ENCODE data around the gene COPA.

COPA gene

GRCh38 chr1:160277987-160278386, 65.1 kb downstream of the COPA start:
- in situ Hi-C loops (cut with MboI; ENCODE audit: low sequenced_read_pairs) = no loop called here

GRCh38 chr1:160277330-160277729, 65.7 kb downstream of the COPA start:
- in situ Hi-C loops (cut with MboI; ENCODE audit: low sequenced_read_pairs) = no loop called here

GRCh38 chr1:160271025-160271424, 72.0 kb downstream of the COPA start:
- in situ Hi-C loops (cut with MboI; ENCODE audit: low sequenced_read_pairs) = no loop called here

- in situ Hi-C loops (cut with MboI; ENCODE audit: low sequenced_read_pairs) = no loop called here
Measured at GRCh38 chr1:160267284-160267991, 75.6 kb downstream of the COPA start.

GRCh38 chr1:160264795-160265307, 78.2 kb downstream of the COPA start:
- in situ Hi-C loops (cut with MboI; ENCODE audit: low sequenced_read_pairs) = no loop called here

GRCh38 chr1:160261893-160262794, 80.9 kb downstream of the COPA start, which contains the start of gene DCAF8:
Gene DCAF8, minus strand, starts transcription at chr1:160262549. Its CDS starts 18,541 bp downstream, at chr1:160244008.
- in situ Hi-C loops (cut with MboI; ENCODE audit: low sequenced_read_pairs) = no loop called here

- in situ Hi-C loops (cut with MboI; ENCODE audit: low sequenced_read_pairs) = no loop called here
Measured at GRCh38 chr1:160261556-160261892, 81.5 kb downstream of the COPA start.

GRCh38 chr1:160260406-160261382, 82.4 kb downstream of the COPA start:
- in situ Hi-C loops (cut with MboI; ENCODE audit: low sequenced_read_pairs) = no loop called here

- in situ Hi-C loops (cut with MboI; ENCODE audit: low sequenced_read_pairs) = loop anchor here (10.0 kb wide), 1 partner anchor 163 kb away; the partner anchor contains the start of gene IGSF8
Measured at GRCh38 chr1:160258177-160258798, 84.8 kb downstream of the COPA start.

- in situ Hi-C loops (cut with MboI; ENCODE audit: low sequenced_read_pairs) = loop anchor here (10.0 kb wide), 1 partner anchor 163 kb away; the partner anchor contains the start of gene IGSF8
Measured at GRCh38 chr1:160257411-160258015, 85.5 kb downstream of the COPA start.

GRCh38 chr1:160256396-160257046, 86.5 kb downstream of the COPA start:
- in situ Hi-C loops (cut with MboI; ENCODE audit: low sequenced_read_pairs) = loop anchor here (10.0 kb wide), 1 partner anchor 162 kb away; the partner anchor contains the start of gene IGSF8

- in situ Hi-C loops (cut with MboI; ENCODE audit: low sequenced_read_pairs) = loop anchor here (10.0 kb wide), 1 partner anchor 161 kb away; the partner anchor contains the start of gene IGSF8
Measured at GRCh38 chr1:160255781-160256300, 87.2 kb downstream of the COPA start.

GRCh38 chr1:160251687-160252526, 91.1 kb downstream of the COPA start:
- in situ Hi-C loops (cut with MboI; ENCODE audit: low sequenced_read_pairs) = loop anchor here (10.0 kb wide), 1 partner anchor 157 kb away; the partner anchor contains the start of gene IGSF8

GRCh38 chr1:160251011-160251410, 92.0 kb downstream of the COPA start:
- in situ Hi-C loops (cut with MboI; ENCODE audit: low sequenced_read_pairs) = loop anchor here (10.0 kb wide), 1 partner anchor 156 kb away; the partner anchor contains the start of gene IGSF8

GRCh38 chr1:160247053-160247452, 96.0 kb downstream of the COPA start:
- in situ Hi-C loops (cut with MboI; ENCODE audit: low sequenced_read_pairs) = no loop called here

GRCh38 chr1:160245434-160245833, 97.6 kb downstream of the COPA start:
- in situ Hi-C loops (cut with MboI; ENCODE audit: low sequenced_read_pairs) = no loop called here

- in situ Hi-C loops (cut with MboI; ENCODE audit: low sequenced_read_pairs) = no loop called here
Measured at GRCh38 chr1:160244209-160244608, 98.8 kb downstream of the COPA start.

- in situ Hi-C loops (cut with MboI; ENCODE audit: low sequenced_read_pairs) = no loop called here
Measured at GRCh38 chr1:160243767-160244166, 99.3 kb downstream of the COPA start.
